Measurements from ENCODE around the gene NR2C1.

The NR2C1 gene

GRCh38 chr12:95083471-95083870, 10.1 kb upstream of the NR2C1 start:
- no peak for DNase-seq

- no peak for DNase-seq
Measured at GRCh38 chr12:95077341-95077740, 3.9 kb upstream of the NR2C1 start.

GRCh38 chr12:95074766-95075165, 1.3 kb upstream of the NR2C1 start:
- no peak for DNase-seq

GRCh38 chr12:95073698-95074520, 491 bp upstream of the NR2C1 start:
- no peak for DNase-seq

GRCh38 chr12:95070378-95070777, 3.0 kb downstream of the NR2C1 start:
- no peak for DNase-seq

GRCh38 chr12:95066091-95066855, 7.1 kb downstream of the NR2C1 start:
- no peak for DNase-seq

- DNase-seq: no peak
Measured at GRCh38 chr12:95060951-95061350, 12.5 kb downstream of the NR2C1 start.

- DNase-seq: no peak
Measured at GRCh38 chr12:95059984-95060383, 13.4 kb downstream of the NR2C1 start.

- DNase-seq: no peak
Measured at GRCh38 chr12:95057424-95057823, 16.0 kb downstream of the NR2C1 start.

- DNase-seq: no peak
Measured at GRCh38 chr12:95055057-95055456, 18.4 kb downstream of the NR2C1 start.

- DNase-seq: no peak
Measured at GRCh38 chr12:95054206-95054605, 19.2 kb downstream of the NR2C1 start.

- DNase-seq: no peak
Measured at GRCh38 chr12:95051241-95051640, 22.2 kb downstream of the NR2C1 start.

- DNase-seq: no peak
Measured at GRCh38 chr12:95037906-95038305, 35.5 kb downstream of the NR2C1 start.

GRCh38 chr12:95034750-95035149, 38.7 kb downstream of the NR2C1 start:
- DNase-seq: no peak

GRCh38 chr12:95022477-95022876, 50.9 kb downstream of the NR2C1 start:
- no peak for DNase-seq

GRCh38 chr12:95017482-95017881, 55.9 kb downstream of the NR2C1 start:
- DNase-seq: no peak

GRCh38 chr12:95016120-95016519, 57.3 kb downstream of the NR2C1 start:
- DNase-seq: no peak

GRCh38 chr12:95014554-95014953, 58.9 kb downstream of the NR2C1 start:
- DNase-seq: no peak

GRCh38 chr12:95006206-95006605, 67.2 kb downstream of the NR2C1 start:
- no peak for DNase-seq

- no peak for DNase-seq
Measured at GRCh38 chr12:95004610-95005009, 68.8 kb downstream of the NR2C1 start.

GRCh38 chr12:95003921-95004272, 69.5 kb downstream of the NR2C1 start:
- no peak for DNase-seq

- DNase-seq: peak; percentile 95
Measured at GRCh38 chr12:95003213-95003920, 70.1 kb downstream of the NR2C1 start, which contains the start of gene NDUFA12. NDUFA12 (minus strand) TSS chr12:95003697; CDS start chr12:95003680, 17 bp downstream.

- no peak for DNase-seq
Measured at GRCh38 chr12:95002754-95003153, 70.7 kb downstream of the NR2C1 start.

GRCh38 chr12:94998326-94998725, 75.1 kb downstream of the NR2C1 start:
- DNase-seq: no peak

All from CD4-positive, alpha-beta T cell treated with Interleukin-21 for 1 hour (primary cell).